Neuronal stem cell (in vitro differentiated cells): ENCODE measurements around the gene SYNE1.

Experiments used
- DNase-seq: peaks from one replicate; pipeline ENCODE4 v3.0.0-alpha.2; 2013; ENCODE audit warnings: low spot score
- H2AFZ ChIP-seq: one replicate; pipeline ENCODE4 v1.6.1; 2013; ENCODE audit warnings: mild to moderate bottlenecking, low read length, inconsistent platforms
- H2AK5ac ChIP-seq: 2 replicates; pipeline ENCODE4 v1.6.1; 2013; ENCODE audit warnings: low read depth, mild to moderate bottlenecking, inconsistent platforms, low read length, moderate library complexity, mixed read lengths
- H2BK120ac ChIP-seq: 2 replicates; pipeline ENCODE4 v1.6.1; 2013; ENCODE audit warnings: low read depth, mild to moderate bottlenecking, inconsistent platforms, low read length, moderate library complexity, mixed read lengths
- H2BK12ac ChIP-seq: one replicate; pipeline ENCODE4 v1.6.1; 2013; ENCODE audit warnings: low read length, inconsistent platforms
- H2BK15ac ChIP-seq: 2 replicates; pipeline ENCODE4 v1.6.1; 2013; ENCODE audit warnings: mild to moderate bottlenecking, low read length, inconsistent platforms, mixed read lengths
- H2BK5ac ChIP-seq: one replicate; pipeline ENCODE4 v1.6.1; 2013; ENCODE audit warnings: inconsistent platforms, mild to moderate bottlenecking, low read length, moderate library complexity
- H3K14ac ChIP-seq: one replicate; pipeline ENCODE4 v1.6.1; 2013; ENCODE audit warnings: low read length, inconsistent platforms
- H3K18ac ChIP-seq: 2 replicates; pipeline ENCODE4 v1.6.1; 2013; ENCODE audit warnings: low read length, inconsistent platforms
- H3K23ac ChIP-seq: 2 replicates; pipeline ENCODE4 v1.6.1; 2013; ENCODE audit warnings: low read depth, mild to moderate bottlenecking, mixed read lengths, low read length, inconsistent platforms; ENCODE audit not compliant: poor library complexity
- H3K27ac ChIP-seq: replicated peaks from 3 replicates; pipeline ENCODE4 v1.5.1; 2013; ENCODE audit warnings: low read length, inconsistent platforms
- H3K27me3 ChIP-seq, 3 experiments: 2 replicates each; pipeline ENCODE4 v1.6.1; 2013; ENCODE audit warnings: low read length in 3 of 3, mild to moderate bottlenecking in 2 of 3, inconsistent platforms in 1 of 3, low read depth in 1 of 3, mixed read lengths in 1 of 3, moderate library complexity in 1 of 3; ENCODE audit not compliant: control insufficient read depth in 3 of 3, insufficient read depth in 3 of 3
- H3K36me3 ChIP-seq, 2 donors: replicated peaks in 1 of 2; 2 replicates each; pipeline ENCODE4 v1.6.1; 2013; ENCODE audit warnings: low read length in 2 of 2; ENCODE audit not compliant: control insufficient read depth in 2 of 2, insufficient read depth in 2 of 2
- H3K4ac ChIP-seq: 2 replicates; pipeline ENCODE4 v1.6.1; 2013; ENCODE audit warnings: inconsistent platforms, mild to moderate bottlenecking, low read length, moderate library complexity
- H3K4me1 ChIP-seq, 2 donors: 1 replicate in 1 of 2; 2 replicates in 1 of 2; pipeline ENCODE4 v1.6.1; 2013; ENCODE audit warnings: low read length in 2 of 2, low read depth in 1 of 2; ENCODE audit not compliant: control insufficient read depth in 2 of 2, insufficient read depth in 1 of 2
- H3K4me2 ChIP-seq: one replicate; pipeline ENCODE4 v1.6.1; 2013; ENCODE audit warnings: mild to moderate bottlenecking, low read length, inconsistent platforms; ENCODE audit not compliant: insufficient read depth, poor library complexity, severe bottlenecking
- H3K4me3 ChIP-seq, 2 donors: 2 replicates each; pipeline ENCODE4 v1.5.1; 2013; ENCODE audit warnings: low read length in 2 of 2, mild to moderate bottlenecking in 2 of 2, inconsistent platforms in 1 of 2, moderate library complexity in 1 of 2
- H3K79me1 ChIP-seq: one replicate; pipeline ENCODE4 v1.6.1; 2013; ENCODE audit warnings: low read depth, mild to moderate bottlenecking, inconsistent platforms, low read length, moderate library complexity
- H3K9ac ChIP-seq: one replicate; pipeline ENCODE4 v1.6.1; 2013; ENCODE audit warnings: mild to moderate bottlenecking, low read depth, low read length, inconsistent platforms; ENCODE audit not compliant: poor library complexity
- H3K9me3 ChIP-seq, 2 donors: replicated peaks in 1 of 2; 2 replicates each; pipeline versions ENCODE3 to v1.6.1; 2013; ENCODE audit warnings: low read length in 2 of 2, mild to moderate bottlenecking in 2 of 2, inconsistent platforms in 1 of 2, low read depth in 1 of 2, mixed read lengths in 1 of 2, moderate library complexity in 1 of 2; ENCODE audit not compliant: control insufficient read depth in 2 of 2, insufficient read depth in 1 of 2
- H4K8ac ChIP-seq: one replicate; pipeline ENCODE4 v1.6.1; 2013; ENCODE audit warnings: low read depth, mild to moderate bottlenecking, inconsistent platforms, low read length, moderate library complexity
- H4K91ac ChIP-seq: one replicate; pipeline ENCODE4 v1.6.1; 2013; ENCODE audit warnings: low read length, low read depth, mild to moderate bottlenecking, inconsistent platforms; ENCODE audit not compliant: poor library complexity
- whole genome bisulfite sequencing, 2 donors: extraction: QIAGEN DNeasy Blood & Tissue Kit; methylation state at CpG; one replicate each; pipeline ENCODE4 v1.1.7; 2013; ENCODE audit warnings: missing lambda C conversion rate in 2 of 2, mixed read lengths in 1 of 2; ENCODE audit not compliant: insufficient read length in 2 of 2, insufficient replicate concordance in 1 of 2; ENCODE audit errors: extremely low coverage in 2 of 2; 5-methylcytosine and 5-hydroxymethylcytosine counted together

SYNE1 gene

DNA sequence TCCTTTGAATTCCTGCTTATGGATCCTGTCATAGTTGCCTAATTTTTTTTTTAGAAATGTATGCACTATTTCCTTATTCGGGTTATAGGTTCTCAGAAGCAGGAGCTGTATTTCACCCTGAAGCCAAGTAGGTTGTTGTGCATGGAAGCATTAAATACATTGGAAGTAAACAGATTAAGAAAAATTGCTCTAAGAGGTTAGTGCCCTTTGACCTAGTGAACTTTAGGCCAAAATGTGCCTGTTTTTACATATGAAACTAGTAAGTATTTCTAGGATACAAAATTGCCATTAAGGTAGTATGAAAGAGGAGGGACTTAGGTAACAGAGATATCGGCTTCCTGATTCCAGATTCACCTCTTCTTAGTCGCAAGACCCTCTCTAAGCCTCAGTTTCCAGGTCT is 377.9 kb downstream of the SYNE1 start:
- H3K18ac ChIP-seq, result no peak overlapping the region
- H2AK5ac ChIP-seq, result no peak overlapping the region
- no peak overlapping the region for H3K27ac ChIP-seq
- no peak overlapping the region for H4K8ac ChIP-seq
- no peaks in the 10 kb centered on the region for H3K79me1 ChIP-seq
- H4K91ac ChIP-seq, result no peak overlapping the region
- H2BK12ac ChIP-seq, result no peak overlapping the region
- no peak overlapping the region for H3K4me2 ChIP-seq
- no peak for DNase-seq
- H3K9ac ChIP-seq, result no peak overlapping the region
- no peak overlapping the region for H3K14ac ChIP-seq
- no peak overlapping the region for H3K23ac ChIP-seq
- WGBS, 2 donors, result no CpG with 5 or more reads among the region's 3 CpGs
- no peak overlapping the region for H2AFZ ChIP-seq
- peaks cover 0 to 8% of the 10 kb centered on the region in 2 donors for H3K9me3 ChIP-seq
- no peak overlapping the region for H2BK120ac ChIP-seq
- H2BK15ac ChIP-seq, result no peak overlapping the region
- H3K4ac ChIP-seq, result no peak overlapping the region
- H2BK5ac ChIP-seq, result no peak overlapping the region
- no peaks in the 10 kb centered on the region for H3K27me3 ChIP-seq
- peaks cover 0 to 8% of the 10 kb centered on the region in 2 donors for H3K36me3 ChIP-seq
- H3K4me3 ChIP-seq, result no peak overlapping the region
- no peaks in the 10 kb centered on the region for H3K4me1 ChIP-seq

DNA sequence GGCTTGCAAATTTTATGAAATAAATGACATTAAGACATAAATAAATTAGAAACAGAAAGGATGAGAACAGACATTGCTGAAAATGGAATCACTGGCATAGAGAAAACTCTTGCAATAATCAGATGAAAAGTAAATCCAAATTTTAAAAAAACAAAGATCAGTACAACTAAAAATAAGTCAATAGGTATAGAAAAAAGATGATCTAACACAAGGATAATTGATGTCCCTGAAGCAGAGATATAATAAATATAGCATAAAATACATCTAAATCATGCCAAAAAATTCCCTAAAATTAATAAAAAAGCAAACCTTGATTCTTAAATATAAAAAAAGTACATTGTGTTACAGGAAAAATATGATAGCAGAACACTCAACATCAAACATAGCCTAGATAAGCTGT is 379.6 kb downstream of the SYNE1 start:
- Histone ChIP-seq H3K4me1 (no peaks in the 10 kb centered on the region), H3K4me2 (no peak overlapping the region), H3K14ac (no peak overlapping the region), H2BK12ac (no peak overlapping the region), H3K4me3 (no peak overlapping the region), H3K27ac (no peak overlapping the region), H3K36me3 (peaks cover 0 to 8% of the 10 kb centered on the region in 2 donors), H2BK5ac (no peak overlapping the region), H2AK5ac (no peak overlapping the region), H3K79me1 (no peaks in the 10 kb centered on the region), H3K27me3 (no peaks in the 10 kb centered on the region), H3K18ac (no peak overlapping the region), H3K9me3 (peaks cover 0 to 2% of the 10 kb centered on the region in 2 donors), H2AFZ (no peak overlapping the region), H2BK120ac (no peak overlapping the region), H2BK15ac (no peak overlapping the region), H3K4ac (no peak overlapping the region), H3K23ac (no peak overlapping the region), H3K9ac (no peak overlapping the region), H4K8ac (no peak overlapping the region), H4K91ac (no peak overlapping the region)
- no peak for DNase-seq

GRCh38 chr6:152250127-152250526 is 387.0 kb downstream of the SYNE1 start:
- Histone ChIP-seq H4K8ac (no peak overlapping the region), H3K27ac (no peak overlapping the region), H3K9me3 (no peaks in the 10 kb centered on the region), H2BK5ac (no peak overlapping the region), H3K4me3 (no peak overlapping the region), H2BK15ac (no peak overlapping the region), H3K79me1 (no peaks in the 10 kb centered on the region), H3K14ac (no peak overlapping the region), H2BK12ac (no peak overlapping the region), H2BK120ac (no peak overlapping the region), H3K18ac (no peak overlapping the region), H2AK5ac (no peak overlapping the region), H3K36me3 (peaks cover 0 to 2% of the 10 kb centered on the region in 2 donors), H3K4ac (no peak overlapping the region), H3K9ac (no peak overlapping the region), H4K91ac (no peak overlapping the region), H3K4me2 (no peak overlapping the region), H2AFZ (no peak overlapping the region), H3K4me1 (peaks cover 0 to 2% of the 10 kb centered on the region in 2 donors), H3K23ac (no peak overlapping the region), H3K27me3 (no peaks in the 10 kb centered on the region)
- DNase-seq, result no peak
- WGBS, 2 donors, result no CpG with 5 or more reads among the region's 3 CpGs

- H3K27ac ChIP-seq, result no peak overlapping the region
- no peaks in the 10 kb centered on the region for H3K36me3 ChIP-seq
Measured at GRCh38 chr6:152248980-152249379, 388.2 kb downstream of the SYNE1 start.

More at GRCh38 chr6:152248980-152249379, 388.2 kb downstream of the SYNE1 start:
- WGBS, 2 donors, result no CpG with 5 or more reads among the region's 2 CpGs
- Histone ChIP-seq H3K79me1 (no peaks in the 10 kb centered on the region), H2BK12ac (no peak overlapping the region), H2BK5ac (no peak overlapping the region), H3K23ac (no peak overlapping the region), H3K18ac (no peak overlapping the region), H2AK5ac (no peak overlapping the region), H3K14ac (no peak overlapping the region), H2BK15ac (no peak overlapping the region), H3K4me1 (peaks cover 0 to 4% of the 10 kb centered on the region in 2 donors), H3K4ac (no peak overlapping the region), H4K8ac (no peak overlapping the region), H4K91ac (no peak overlapping the region), H2AFZ (no peak overlapping the region), H3K9ac (no peak overlapping the region), H3K4me2 (no peak overlapping the region), H2BK120ac (no peak overlapping the region), H3K4me3 (no peak overlapping the region), H3K27me3 (no peaks in the 10 kb centered on the region), H3K9me3 (no peaks in the 10 kb centered on the region)
- DNase-seq, result no peak
